Activated CD8-positive, alpha-beta memory T cell treated with anti-CD3 and anti-CD28 coated beads, Interleukin-2, amount 50 U/mL, for 1 hour (primary cell): ENCODE data around the gene MDC1.
A peak's percentile ranks its signal among the peaks of the same experiment; 100 is the strongest.
"Not testable (repeated sequence)": the region's sequence is repeated elsewhere in the genome, so short reads cannot be mapped to it uniquely, and the experiment has no call there.

Experiments
- DNase-seq: peaks from one replicate; pipeline ENCODE4 v3.0.0-alpha.2; 2020; ENCODE audit errors: extremely low read depth

The MDC1 gene, protein sequence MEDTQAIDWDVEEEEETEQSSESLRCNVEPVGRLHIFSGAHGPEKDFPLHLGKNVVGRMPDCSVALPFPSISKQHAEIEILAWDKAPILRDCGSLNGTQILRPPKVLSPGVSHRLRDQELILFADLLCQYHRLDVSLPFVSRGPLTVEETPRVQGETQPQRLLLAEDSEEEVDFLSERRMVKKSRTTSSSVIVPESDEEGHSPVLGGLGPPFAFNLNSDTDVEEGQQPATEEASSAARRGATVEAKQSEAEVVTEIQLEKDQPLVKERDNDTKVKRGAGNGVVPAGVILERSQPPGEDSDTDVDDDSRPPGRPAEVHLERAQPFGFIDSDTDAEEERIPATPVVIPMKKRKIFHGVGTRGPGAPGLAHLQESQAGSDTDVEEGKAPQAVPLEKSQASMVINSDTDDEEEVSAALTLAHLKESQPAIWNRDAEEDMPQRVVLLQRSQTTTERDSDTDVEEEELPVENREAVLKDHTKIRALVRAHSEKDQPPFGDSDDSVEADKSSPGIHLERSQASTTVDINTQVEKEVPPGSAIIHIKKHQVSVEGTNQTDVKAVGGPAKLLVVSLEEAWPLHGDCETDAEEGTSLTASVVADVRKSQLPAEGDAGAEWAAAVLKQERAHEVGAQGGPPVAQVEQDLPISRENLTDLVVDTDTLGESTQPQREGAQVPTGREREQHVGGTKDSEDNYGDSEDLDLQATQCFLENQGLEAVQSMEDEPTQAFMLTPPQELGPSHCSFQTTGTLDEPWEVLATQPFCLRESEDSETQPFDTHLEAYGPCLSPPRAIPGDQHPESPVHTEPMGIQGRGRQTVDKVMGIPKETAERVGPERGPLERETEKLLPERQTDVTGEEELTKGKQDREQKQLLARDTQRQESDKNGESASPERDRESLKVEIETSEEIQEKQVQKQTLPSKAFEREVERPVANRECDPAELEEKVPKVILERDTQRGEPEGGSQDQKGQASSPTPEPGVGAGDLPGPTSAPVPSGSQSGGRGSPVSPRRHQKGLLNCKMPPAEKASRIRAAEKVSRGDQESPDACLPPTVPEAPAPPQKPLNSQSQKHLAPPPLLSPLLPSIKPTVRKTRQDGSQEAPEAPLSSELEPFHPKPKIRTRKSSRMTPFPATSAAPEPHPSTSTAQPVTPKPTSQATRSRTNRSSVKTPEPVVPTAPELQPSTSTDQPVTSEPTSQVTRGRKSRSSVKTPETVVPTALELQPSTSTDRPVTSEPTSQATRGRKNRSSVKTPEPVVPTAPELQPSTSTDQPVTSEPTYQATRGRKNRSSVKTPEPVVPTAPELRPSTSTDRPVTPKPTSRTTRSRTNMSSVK (N-terminal part only)

DNA sequence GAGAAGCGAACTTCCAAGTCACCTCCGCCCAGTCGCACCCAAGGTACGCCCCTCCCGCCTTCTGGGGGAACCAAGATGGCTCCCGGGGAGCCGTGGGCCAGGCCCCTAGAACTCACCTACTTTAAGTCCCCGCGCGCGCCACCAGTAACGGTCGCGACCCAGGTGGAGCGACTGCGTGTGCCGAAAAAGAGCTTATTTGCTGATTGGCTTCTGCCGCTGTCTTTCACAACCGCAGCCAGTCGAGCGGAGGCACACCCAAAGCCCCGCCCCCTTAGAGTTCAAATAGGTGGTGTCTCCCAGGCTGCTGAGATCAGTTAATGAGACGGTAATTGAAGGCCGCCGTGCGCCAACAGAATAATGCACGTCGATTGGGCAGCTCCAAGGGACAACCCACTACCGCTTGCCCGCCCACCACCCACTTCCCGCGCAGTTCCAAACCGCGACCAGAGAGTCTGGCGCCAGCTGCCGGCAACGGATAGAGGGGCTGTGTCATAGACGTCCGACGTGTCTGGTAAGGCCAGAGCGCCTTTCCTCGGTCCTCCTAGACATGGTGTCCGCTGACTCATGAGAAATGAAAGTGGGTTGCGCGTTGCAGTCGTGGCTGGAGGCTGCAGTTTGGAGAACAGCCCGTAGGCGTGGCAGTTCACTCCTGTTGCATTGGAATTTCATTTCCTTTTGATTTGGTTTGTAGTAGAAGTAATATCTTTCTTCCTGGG is at the start of gene MDC1:
MDC1 (minus strand) TSS at position 153 of the 716 bp plus-strand sequence. CDS start 2,106 bp downstream, outside the sequence.
- DNase-seq: peak; percentile 100

DNA sequence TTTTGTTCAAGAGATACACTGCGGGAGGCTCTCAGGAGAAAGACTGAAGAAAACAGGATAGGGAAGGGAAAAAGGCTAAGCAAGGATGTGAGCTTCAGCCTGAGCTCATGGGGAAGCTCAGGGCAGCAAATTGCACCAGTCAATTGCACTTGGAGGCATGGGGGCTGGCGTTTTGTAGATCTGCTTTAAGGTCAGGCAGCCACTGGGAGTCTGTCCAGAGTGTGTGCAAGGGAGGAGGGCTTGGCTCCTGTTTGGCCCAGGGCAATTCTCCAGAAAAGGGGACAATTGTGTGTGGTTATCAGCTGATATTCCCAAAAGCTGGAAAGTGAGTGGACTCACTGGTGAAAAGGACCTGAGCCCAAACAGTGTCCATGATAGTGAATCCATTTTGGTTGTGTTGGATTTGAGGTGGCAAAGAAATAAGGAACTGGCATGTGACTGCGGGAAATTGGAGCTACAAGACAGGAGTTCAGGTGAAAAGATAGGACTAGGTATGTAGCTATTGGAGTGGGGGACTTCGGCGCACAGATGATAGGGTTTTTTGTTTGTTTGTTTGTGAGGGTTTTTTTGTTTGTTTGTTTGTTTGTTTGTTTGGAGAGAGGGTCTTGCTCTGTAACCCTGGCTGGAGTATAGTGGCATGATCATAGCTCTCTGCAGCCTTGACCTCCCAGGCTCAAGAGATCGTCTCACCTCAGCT is 49.5 kb upstream of the MDC1 start:
- no peak for DNase-seq

DNA sequence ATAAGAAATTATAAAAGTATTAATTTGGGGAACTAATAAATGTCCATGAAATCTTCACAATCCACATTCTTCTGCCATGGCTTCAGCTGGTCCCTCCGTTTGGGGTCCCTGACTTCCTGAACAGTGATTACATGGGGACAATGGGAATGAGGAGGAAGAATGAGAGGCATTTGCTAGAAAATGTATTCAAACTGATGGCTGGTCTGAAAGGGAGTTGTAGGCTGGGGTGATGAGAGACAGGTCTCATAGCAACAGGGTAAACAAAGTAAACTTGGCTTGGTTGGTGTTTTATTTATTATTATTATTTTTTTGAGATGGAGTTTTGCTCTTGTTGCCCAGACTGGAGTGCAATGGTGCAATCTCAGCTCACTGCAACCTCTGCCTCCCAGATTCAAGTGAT is 48.4 kb upstream of the MDC1 start:
- DNase-seq: not testable (repeated sequence)

DNA sequence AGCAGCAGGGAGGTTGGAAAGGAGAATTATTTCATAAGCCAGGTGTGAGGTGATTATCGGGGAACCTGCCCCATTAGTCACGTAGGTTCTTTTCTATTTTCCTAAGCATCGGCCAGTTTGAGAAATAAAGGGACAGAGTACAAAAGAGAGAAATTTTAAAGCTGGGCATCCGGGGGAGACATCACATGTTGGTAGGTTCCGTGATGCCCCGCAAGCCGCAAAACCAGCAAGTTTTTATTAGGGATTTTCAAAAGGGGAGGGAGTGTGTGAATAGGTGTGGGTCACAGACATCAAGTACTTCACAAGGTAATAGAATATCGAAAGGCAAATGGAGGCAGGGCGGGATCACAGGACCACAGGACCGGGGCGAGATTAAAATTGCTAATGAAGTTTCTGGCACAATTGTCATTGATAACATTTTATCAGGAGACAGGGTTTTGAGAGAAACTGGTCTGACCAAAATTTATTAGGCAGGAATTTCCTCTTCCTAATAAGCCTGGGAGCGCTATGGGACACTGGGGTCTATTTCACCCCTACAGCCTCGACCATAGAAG is 47.5 kb upstream of the MDC1 start:
- not testable (repeated sequence) for DNase-seq

DNA sequence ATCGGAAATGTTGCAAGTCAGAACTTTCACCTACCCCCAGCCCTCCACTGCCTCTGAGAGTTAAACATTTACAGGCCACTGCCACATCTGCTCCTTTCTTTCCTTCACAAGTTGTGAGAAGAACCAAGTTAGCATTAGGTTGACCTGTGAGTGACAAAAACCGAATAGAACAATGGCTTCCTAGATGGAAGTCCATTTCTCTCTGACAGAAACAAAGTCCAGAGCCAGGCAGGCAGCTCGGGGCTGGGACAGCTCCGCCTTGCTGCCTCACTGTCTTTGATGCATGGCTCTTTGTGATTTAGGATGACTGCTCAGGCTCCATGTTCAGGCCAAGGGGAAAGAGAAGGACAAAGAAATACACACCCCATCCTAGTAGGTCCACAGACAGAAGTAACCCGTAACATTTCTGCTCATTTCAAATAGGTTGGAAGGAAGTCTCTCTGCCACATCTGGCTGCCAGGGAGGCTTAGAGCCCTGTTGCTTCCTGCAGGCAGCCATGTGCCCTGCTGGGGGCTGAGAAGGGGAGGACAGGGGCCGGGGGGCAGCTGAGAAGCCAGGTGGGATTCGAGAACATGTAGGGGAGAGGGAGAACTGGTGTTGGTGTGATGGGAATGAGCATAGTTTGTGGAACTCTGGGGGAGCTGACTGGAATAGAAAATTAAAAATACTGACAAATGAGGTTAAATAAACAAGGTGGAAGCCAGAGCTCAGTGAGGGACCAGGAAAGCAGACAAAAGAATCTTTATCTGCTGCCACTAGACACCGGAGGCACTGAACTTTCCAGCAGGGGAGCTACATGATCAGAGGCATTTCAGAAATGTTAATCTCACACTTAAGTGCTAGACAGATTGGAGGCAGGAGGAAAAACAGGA is 46.8 kb upstream of the MDC1 start:
- no peak for DNase-seq

DNA sequence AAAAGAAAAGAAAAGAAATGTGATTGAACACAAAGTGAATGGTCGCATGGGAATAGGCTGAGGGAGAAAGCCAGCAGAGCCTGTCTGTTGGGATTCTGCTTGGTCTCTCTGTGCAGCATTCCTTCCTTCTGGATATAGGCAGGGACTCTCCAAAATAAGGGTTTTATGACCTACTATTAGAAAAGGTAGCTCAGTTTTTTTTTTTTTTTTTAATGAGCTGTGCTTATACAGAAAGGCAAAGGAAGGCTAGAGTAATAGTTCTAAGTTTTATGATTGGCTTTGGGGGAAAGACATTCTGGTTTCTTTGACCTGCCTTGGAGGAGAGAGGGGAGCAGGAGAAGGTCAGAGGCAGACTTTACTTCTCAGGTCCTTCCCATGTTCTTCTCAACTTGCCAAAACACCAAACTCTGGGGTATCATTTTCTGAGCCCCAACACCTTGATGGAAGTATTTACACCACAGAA is 46.1 kb upstream of the MDC1 start:
- no peak for DNase-seq

DNA sequence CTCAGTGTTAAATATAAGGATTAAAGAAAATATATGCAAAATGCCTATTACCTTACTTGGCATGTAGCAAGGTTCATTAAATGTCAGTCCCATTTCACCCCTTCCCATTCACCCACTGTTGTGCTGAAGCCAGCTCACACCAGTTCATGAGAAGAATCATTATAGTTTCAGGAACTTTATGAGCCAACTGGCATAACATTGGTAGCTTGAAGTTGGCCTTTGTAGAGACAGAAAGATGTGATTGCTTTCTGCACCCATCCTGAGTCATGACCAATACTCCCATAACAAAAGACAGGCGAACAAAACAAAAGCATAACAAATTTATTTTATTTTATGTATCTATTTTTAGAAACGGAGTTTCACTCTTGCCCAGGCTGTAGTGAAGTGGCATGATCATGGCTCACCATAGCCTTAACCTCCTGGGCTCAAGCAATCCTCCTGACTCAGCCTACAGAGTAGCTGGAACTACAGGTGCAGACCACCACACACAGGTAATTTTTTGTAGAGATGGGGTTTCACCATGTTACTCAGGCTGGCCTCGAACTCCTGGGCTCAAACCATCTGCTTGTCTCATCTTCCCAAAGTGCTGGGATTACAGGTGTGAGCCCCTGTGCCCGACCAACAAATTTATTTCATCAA is 44.8 kb upstream of the MDC1 start:
- no peak for DNase-seq

DNA sequence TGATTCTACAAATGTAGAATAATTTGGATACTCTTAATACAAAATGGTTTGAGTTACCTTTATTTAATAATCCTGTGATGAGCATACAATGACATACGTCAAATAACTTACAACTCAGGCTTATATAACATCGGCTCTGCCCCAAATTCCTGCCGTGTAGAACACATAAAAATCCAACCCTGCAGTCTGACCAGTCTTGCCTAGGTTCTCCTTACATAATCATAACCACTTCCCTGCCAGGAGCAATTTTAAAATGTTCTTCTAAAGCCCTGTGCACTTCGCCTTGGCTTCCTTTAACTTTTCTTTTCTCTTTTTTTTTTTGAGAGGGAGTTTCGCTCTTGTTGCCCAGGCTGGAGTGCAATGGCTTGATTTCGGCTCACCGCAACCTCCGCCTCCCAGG is 43.5 kb upstream of the MDC1 start:
- DNase-seq: no peak

DNA sequence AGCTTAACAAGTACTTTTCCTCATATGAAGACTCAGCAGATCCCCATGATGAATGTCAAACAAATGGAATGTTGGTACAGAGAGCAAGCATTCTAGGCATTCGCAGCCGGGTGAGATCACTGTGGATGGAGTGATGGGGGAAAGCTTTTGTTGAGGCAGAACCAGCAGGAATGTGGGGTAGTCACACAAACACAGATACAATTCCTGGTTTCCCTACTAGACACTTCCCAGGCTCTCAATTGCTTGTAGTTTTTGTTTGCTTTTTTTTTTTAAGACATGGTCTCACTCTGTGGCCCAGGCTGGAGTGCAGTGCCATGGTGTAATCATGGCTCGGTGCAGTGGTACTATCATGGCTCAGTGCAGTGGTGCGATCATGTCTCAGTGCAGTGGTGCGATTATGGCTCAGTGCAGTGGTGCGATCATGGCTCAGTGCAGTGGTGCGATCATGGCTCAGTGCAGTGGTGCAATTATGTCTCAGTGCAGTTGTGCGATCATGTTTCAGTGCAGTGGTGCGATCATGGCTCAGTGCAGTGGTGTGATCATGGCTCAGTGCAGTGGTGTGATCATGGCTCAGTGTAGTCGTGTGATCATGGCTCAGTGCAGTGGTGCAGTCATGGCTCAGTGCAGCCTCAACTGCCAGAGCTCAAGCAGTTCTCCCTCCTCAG is 42.6 kb upstream of the MDC1 start:
- DNase-seq: no peak

DNA sequence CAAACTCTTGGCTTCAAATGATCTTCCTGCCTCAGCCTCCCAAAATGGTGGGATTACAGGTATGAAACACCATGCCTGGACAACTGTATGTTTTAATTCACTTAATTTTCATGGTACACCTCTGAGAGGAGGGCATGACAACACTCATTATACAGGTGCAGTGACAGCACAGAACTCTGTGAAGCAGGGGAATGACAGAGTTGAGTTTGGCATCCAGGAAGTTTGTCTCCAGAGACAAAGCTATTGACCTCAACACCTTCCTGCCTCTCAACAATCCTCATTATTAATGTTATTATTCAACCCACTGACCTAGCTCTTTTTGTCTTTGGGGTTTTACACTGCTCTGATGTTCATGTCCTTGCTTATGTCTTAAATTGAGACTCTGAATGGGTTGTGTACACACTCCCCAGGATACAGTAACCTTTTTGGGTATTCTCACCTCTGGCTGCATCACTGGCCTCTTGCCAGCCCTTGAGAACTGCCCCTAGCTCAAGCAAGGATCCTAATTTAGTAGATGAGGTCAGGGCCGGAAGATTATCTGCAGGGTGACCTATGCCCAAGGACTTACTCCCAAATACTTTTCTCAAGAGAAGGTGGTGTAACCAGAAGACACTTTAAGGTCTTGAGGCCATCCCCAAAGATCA is 40.3 kb upstream of the MDC1 start:
- no peak for DNase-seq

DNA sequence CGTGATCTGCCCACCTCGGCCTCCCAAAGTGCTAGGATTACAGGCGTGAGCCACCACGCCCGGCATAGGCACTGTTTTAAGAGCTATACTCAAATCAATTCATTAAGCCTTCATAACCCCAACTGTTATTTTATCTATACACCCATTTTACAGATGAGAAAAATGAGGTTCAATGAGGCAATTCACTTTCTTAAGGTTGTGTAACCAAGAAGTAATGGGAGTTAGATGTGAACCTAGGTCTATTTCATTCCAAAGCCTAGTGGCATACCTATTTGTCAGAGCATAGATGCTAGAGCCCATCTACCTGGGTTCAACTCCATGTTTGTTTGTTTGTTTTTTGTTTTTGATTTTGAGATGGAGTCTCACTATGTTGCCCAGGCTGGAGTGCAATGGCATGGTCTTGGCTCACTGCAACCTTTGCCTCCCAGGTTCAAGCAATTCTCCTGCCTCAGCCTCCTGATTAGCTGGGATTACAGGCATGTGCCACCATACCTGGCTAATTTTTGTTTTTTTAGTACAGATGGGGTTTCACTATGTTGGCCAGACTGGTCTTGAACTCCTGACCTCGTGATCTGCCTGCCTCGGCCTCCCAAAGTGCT is 39.4 kb upstream of the MDC1 start:
- not testable (repeated sequence) for DNase-seq

DNA sequence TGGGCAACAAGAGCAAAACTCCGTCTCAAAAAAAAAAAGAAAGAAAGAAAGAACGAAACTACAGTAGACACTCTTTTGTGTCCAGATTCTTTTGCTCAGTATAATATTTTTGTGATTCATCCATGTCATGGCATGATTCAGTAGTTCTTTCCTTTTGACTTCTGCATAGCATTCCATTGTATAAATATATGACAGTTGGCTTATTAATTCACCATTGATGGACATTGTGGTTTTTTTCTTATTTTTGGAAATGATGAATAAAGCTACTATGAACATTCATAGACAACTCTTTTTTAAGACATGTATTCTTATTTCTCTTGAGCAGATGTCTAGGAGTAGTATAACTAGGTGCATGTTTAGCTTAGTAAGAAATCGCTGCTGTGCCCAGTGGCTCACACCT is 37.5 kb upstream of the MDC1 start:
- no peak for DNase-seq

DNA sequence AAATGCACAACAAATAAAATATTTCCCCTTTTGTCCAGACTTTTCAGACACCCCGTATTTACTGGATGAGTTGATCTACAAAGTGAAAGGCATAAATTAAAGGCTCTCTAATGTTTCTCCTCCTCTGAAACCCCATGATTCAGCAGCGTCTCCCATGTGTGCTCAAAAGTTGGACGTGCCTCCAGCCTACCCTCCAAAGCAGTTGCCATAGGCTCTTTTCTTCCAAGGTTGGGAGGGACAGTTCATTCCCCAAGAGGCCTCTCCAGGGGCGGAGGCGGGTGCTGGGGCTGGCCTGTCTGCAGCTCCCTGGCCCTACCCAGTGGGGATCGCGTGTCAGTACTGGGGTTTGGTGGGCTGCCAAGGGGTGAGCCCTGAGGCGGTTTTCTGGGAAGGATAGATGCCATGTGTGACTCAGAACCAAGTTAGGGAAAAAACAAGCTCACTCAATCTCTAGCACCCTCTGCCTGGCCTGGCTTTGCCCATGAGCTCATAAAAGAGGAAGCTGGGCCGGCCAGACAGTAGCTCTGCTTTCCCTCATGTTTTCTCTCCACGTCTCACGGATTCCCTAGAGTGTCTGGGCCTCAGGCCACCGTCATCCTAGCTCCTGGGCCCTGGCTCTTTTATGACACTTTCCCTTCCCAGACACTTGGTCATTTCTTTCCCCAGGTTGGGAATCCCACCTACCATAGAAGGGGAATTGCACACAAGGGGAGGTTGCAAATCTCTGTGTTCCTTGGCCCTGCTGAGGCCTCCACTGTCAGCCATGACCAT is 35.3 kb upstream of the MDC1 start:
- no peak for DNase-seq

DNA sequence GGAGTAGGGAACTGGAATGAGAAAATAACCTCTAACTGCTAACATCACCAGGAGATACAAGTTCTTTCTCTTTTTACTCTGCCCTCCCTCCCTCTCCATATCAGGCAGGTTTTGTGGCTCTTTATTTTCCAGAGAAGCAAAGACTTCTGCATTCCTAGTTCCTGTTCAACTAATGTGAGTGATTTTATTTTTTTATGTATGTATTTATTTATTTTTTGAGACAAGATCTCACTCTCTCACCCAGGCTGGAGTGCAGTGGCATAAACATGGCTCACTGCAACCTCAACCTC is 33.2 kb upstream of the MDC1 start:
- DNase-seq: no peak

DNA sequence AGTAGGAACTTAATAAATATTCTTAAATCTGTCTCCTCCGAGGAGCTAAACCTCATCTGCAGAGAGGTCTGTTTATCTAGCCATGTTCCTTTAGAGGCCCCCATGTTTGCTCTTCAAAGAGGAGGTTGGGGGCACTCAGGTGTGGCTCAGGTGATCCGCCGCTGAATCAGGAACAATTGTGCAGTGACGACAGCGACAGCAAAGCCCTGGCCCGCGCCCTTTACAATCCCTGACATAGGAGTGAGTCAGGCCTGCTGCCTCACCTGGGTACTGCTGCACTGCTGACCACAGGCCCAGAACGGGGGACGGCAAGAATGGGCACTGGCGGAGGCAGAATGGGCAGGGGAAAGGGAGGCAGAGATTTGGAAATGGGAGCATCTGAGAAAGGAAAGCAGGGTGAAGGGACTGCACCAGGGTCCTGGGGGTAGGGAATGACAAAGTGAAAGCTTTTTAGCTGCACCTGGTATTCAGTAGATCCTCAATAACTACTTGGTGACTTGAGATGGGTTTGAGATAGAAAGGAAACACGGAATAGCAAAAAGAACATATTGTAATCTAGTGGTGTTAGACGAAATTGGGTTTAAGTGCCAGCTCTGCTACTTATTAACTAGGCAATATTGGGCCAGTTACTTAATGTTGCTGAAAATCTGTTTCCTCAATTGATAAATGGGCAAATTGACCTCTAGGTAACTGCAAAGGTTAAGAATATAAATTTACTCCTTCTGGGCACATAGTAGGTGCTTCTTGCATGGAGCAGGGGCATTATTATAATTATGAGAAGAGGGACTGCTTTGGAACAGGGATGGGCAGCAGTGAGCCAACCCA is 32.7 kb upstream of the MDC1 start:
- DNase-seq: no peak
